HUES6 (cell line): ENCODE measurements around the gene CNTNAP5.

Experiments used
- H3K27ac ChIP-seq: 2 replicates; pipeline ENCODE4 v1.7.0; 2013; ENCODE audit warnings: low read depth, mild to moderate bottlenecking, low read length, inconsistent platforms
- H3K27me3 ChIP-seq: 2 replicates; pipeline ENCODE4 v1.6.1; 2013; ENCODE audit warnings: low read length; ENCODE audit not compliant: control insufficient read depth, insufficient read depth
- H3K36me3 ChIP-seq: 2 replicates; pipeline ENCODE4 v1.6.1; 2013; ENCODE audit warnings: low read length; ENCODE audit not compliant: control insufficient read depth, insufficient read depth
- H3K4me1 ChIP-seq: 2 replicates; pipeline ENCODE4 v1.6.1; 2013; ENCODE audit warnings: low read length; ENCODE audit not compliant: control insufficient read depth, insufficient read depth
- H3K4me3 ChIP-seq: 2 replicates; pipeline ENCODE4 v1.5.1; 2013; ENCODE audit warnings: low read depth, low read length
- H3K9ac ChIP-seq: one replicate; pipeline ENCODE4 v1.6.1; 2013; ENCODE audit warnings: mild to moderate bottlenecking, low read length
- H3K9me3 ChIP-seq: 2 replicates; pipeline ENCODE4 v1.6.1; 2013; ENCODE audit warnings: low read depth, low read length; ENCODE audit not compliant: control insufficient read depth, insufficient read depth

CNTNAP5 gene

GRCh38 chr2:124318913-124319312 lies 293.8 kb downstream of the CNTNAP5 start:
- H3K27ac ChIP-seq = no peak overlapping the region
- H3K4me1 ChIP-seq = 0 out of 2 replicates have a peak, but pooled peaks cover 2% of the 10 kb centered on the region
- H3K27me3 ChIP-seq = no peaks in the 10 kb centered on the region
- H3K36me3 ChIP-seq = no peaks in the 10 kb centered on the region
- no peak overlapping the region for H3K9ac ChIP-seq
- H3K4me3 ChIP-seq = no peak overlapping the region
- no peaks in the 10 kb centered on the region for H3K9me3 ChIP-seq

GRCh38 chr2:124319577-124319976 lies 294.5 kb downstream of the CNTNAP5 start:
- Histone ChIP-seq H3K4me3 (no peak overlapping the region), H3K27ac (no peak overlapping the region), H3K27me3 (no peaks in the 10 kb centered on the region), H3K4me1 (0 out of 2 replicates have a peak, but pooled peaks cover 2% of the 10 kb centered on the region), H3K36me3 (no peaks in the 10 kb centered on the region), H3K9me3 (no peaks in the 10 kb centered on the region), H3K9ac (no peak overlapping the region)

GRCh38 chr2:124320051-124320688 lies 295.1 kb downstream of the CNTNAP5 start:
- Histone ChIP-seq H3K9ac (no peak overlapping the region), H3K4me1 (0 out of 2 replicates have a peak, but pooled peaks cover 2% of the 10 kb centered on the region), H3K9me3 (no peaks in the 10 kb centered on the region), H3K4me3 (no peak overlapping the region), H3K27me3 (no peaks in the 10 kb centered on the region), H3K27ac (no peak overlapping the region), H3K36me3 (no peaks in the 10 kb centered on the region)

DNA sequence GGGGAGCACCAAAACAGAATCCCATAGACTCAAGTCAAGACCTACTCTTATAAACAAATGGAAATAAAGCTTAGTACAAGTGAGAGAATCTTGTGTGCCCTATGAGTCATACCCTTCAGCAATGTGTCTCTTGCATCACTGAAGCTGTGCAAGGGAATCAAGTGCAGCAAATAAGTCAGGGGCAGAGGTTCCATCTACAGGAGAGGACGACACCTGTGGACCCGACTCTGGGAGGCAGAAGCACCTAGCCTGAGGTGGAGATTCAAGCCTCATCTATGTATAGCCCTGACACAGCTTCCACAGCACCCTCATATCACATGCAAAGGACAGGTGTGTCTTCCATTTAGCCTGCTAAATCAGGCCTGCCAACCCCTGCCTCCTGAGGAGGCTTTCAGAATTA lies 298.2 kb downstream of the CNTNAP5 start:
- Histone ChIP-seq H3K4me3 (no peak overlapping the region), H3K4me1 (peaks cover 18% of the 10 kb centered on the region), H3K27me3 (no peaks in the 10 kb centered on the region), H3K9me3 (no peaks in the 10 kb centered on the region), H3K36me3 (no peaks in the 10 kb centered on the region), H3K9ac (no peak overlapping the region), H3K27ac (no peak overlapping the region)

GRCh38 chr2:124325667-124326440 lies 300.8 kb downstream of the CNTNAP5 start:
- H3K27ac ChIP-seq = no peak overlapping the region
- H3K36me3 ChIP-seq = no peaks in the 10 kb centered on the region
- H3K4me1 ChIP-seq = peaks cover 35% of the 10 kb centered on the region

DNA sequence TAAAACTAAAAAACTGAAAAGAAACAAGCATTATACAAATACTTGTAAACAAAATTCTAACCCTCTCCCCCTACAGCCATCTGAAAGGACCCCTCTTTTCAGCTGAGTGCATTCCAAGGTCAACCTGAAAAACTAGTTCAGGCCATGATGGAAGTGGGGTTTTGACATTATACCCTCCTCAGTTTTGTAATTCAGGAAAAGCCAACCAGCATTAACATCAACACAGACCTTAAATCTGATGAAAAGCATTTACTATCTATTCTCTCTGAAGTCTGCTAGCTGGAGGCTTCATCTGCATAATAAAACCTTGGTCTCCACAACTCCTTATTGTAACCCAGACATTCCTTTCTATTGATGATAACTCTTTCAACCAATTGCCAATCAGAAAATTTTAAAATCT lies 302.2 kb downstream of the CNTNAP5 start:
- no peak overlapping the region for H3K9ac ChIP-seq
- H3K4me3 ChIP-seq = peak overlapping the region; percentile 2; the same call in 1 of the 2 replicates
- H3K27ac ChIP-seq = peak overlapping the region; percentile 85
- H3K27me3 ChIP-seq = no peaks in the 10 kb centered on the region
- H3K36me3 ChIP-seq = no peaks in the 10 kb centered on the region
- H3K4me1 ChIP-seq = peaks cover 35% of the 10 kb centered on the region
- H3K9me3 ChIP-seq = no peaks in the 10 kb centered on the region

More at GRCh38 chr2:124325667-124326440, 300.8 kb downstream of the CNTNAP5 start:
- no peak overlapping the region for H3K4me3 ChIP-seq
- H3K9me3 ChIP-seq = no peaks in the 10 kb centered on the region
- H3K27me3 ChIP-seq = no peaks in the 10 kb centered on the region
- no peak overlapping the region for H3K9ac ChIP-seq

DNA sequence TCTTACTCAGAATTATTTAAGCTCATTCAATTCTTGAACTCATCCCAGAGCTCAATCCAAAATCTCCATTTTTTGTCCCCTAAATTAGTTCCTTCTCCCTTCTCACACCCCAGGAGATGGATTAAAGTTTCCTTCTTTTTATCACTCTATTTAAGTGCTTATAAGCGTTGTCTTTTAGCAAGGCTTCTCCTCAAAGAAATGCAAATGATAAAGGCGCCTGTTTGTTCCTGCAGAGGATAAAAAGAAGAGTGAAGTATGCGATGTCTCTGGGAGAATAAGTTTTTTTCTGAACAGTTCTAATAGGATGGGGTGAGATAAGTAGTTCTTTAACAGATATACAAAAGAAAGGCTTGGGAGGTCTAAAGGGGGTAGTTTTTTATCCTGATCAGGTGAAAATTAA lies 303.3 kb downstream of the CNTNAP5 start:
- Histone ChIP-seq H3K27ac (peak overlapping the region; percentile 85), H3K36me3 (no peaks in the 10 kb centered on the region), H3K27me3 (no peaks in the 10 kb centered on the region), H3K9ac (no peak overlapping the region), H3K9me3 (no peaks in the 10 kb centered on the region), H3K4me3 (peak overlapping the region; percentile 11; the same call in 1 of the 2 replicates), H3K4me1 (peaks cover 35% of the 10 kb centered on the region)

- H3K4me1 ChIP-seq = peaks cover 15% of the 10 kb centered on the region
- no peak overlapping the region for H3K4me3 ChIP-seq
- no peak overlapping the region for H3K27ac ChIP-seq
- H3K36me3 ChIP-seq = no peaks in the 10 kb centered on the region
- H3K9ac ChIP-seq = no peak overlapping the region
- H3K9me3 ChIP-seq = no peaks in the 10 kb centered on the region
- H3K27me3 ChIP-seq = no peaks in the 10 kb centered on the region
Measured at GRCh38 chr2:124333784-124334183, 308.7 kb downstream of the CNTNAP5 start.

- Histone ChIP-seq H3K4me1 (0 out of 2 replicates have a peak, but pooled peaks cover 4% of the 10 kb centered on the region), H3K9me3 (peaks cover 6% of the 10 kb centered on the region; the same call in 1 of the 2 replicates), H3K36me3 (no peaks in the 10 kb centered on the region), H3K9ac (no peak overlapping the region), H3K27ac (no peak overlapping the region), H3K4me3 (no peak overlapping the region), H3K27me3 (no peaks in the 10 kb centered on the region)
Measured at GRCh38 chr2:124335058-124335457, 310.0 kb downstream of the CNTNAP5 start.

DNA sequence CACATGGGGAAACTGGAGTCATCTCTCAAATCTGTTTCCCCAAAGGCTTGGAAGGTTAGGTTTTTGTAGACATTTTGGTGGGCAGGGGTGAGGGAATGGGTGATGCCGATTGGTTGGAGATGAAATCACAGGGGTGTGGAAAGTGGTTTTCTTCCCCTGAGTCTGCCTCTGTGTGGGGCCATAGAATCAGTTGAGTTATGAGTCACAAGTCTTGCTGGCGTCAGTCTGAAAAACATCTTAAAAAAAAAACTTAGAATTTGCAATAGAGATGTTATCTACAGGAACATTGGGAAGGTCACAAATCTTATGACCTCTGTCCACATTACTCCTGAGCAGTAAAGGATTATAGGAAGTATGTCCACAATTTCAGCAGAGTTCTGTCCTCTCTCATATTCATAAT lies 314.6 kb downstream of the CNTNAP5 start:
- no peaks in the 10 kb centered on the region for H3K4me1 ChIP-seq

DNA sequence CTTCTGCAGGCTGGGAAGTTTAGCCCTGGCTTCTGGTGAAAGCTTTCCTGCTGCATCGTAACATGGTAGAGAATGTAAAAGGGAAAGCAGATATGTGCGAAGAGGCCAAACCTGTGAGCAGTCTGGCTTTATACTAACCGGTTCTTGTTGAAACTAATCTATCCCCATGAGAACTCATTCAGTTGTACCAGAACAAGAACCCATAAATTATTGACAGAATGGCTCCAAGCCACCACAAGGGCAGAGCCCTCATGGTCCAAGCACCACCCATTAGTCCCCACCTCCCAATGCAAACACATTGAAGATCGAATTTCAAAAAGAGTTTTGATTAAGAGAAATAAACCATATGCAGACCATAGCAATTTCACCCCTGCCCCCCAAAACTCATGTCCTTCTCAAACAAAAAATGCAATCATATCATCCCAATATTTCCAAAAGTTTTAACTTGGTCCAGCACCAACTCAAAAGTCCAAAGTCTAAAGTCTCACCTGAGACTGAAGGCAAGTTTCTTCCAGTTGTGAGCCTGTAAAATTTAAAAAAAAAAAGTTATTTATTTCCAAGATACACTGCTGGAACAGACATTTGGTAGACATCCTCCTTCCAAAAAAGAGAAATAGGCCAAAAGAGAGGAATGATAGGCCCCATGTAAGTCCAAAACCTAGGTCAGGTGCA lies 318.9 kb downstream of the CNTNAP5 start:
- Histone ChIP-seq H3K27ac (no peak overlapping the region), H3K27me3 (no peaks in the 10 kb centered on the region), H3K36me3 (no peaks in the 10 kb centered on the region), H3K9ac (no peak overlapping the region), H3K4me1 (peaks cover 6% of the 10 kb centered on the region), H3K4me3 (no peak overlapping the region), H3K9me3 (peaks cover 6% of the 10 kb centered on the region; the same call in 1 of the 2 replicates)

More for the DNA sequence above, 314.6 kb downstream of the CNTNAP5 start:
- H3K9me3 ChIP-seq = peaks cover 6% of the 10 kb centered on the region; the same call in 1 of the 2 replicates
- H3K27me3 ChIP-seq = no peaks in the 10 kb centered on the region
- H3K27ac ChIP-seq = no peak overlapping the region
- H3K36me3 ChIP-seq = no peaks in the 10 kb centered on the region
- no peak overlapping the region for H3K9ac ChIP-seq
- H3K4me3 ChIP-seq = no peak overlapping the region
